GM19455 (cell line): ENCODE data around the gene CCDC141.
"Not testable (repeated sequence)": the region's sequence is repeated elsewhere in the genome, so short reads cannot be mapped to it uniquely, and the experiment has no call there.

Source experiments
- ATAC-seq: cut with Tn5 transposase; IDR thresholded peaks from one replicate; pipeline ENCODE4 v1.9.1; 2021; ENCODE audit not compliant: unreplicated experiment

CCDC141 gene

GRCh38 chr2:179049546-179050311 is at the start of gene CCDC141:
Gene CCDC141 (minus strand): TSS chr2:179050137. CDS start chr2:179049941, 196 bp downstream.
- peak; percentile 61 for ATAC-seq

- no peak for ATAC-seq
Observed at GRCh38 chr2:179098080-179098689, 48.2 kb upstream of the CCDC141 start.

GRCh38 chr2:179097131-179097530 is 47.2 kb upstream of the CCDC141 start:
- no peak for ATAC-seq

DNA sequence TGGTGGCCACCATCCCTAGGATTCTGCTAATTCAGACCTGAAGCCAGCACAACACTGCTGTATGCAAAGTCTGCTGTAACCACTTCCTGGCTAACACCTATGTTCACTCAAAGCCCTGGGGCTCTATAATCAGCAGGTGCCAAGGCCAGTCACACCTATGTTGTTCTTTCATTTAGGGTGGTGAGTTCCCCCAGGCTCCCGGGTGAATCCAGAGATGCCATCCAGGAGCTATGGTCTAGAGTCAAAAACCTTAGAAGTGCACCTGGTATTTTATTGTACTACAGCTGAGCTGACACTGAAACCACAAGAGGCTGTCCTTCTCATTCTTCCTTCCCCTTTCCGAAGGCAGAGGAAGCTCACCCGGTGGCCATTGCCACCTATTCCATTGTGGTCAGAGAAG is 46.2 kb upstream of the CCDC141 start:
- ATAC-seq = peak; percentile 96

- ATAC-seq = not testable (repeated sequence)
Observed at GRCh38 chr2:179092912-179093311, 43.0 kb upstream of the CCDC141 start.

DNA sequence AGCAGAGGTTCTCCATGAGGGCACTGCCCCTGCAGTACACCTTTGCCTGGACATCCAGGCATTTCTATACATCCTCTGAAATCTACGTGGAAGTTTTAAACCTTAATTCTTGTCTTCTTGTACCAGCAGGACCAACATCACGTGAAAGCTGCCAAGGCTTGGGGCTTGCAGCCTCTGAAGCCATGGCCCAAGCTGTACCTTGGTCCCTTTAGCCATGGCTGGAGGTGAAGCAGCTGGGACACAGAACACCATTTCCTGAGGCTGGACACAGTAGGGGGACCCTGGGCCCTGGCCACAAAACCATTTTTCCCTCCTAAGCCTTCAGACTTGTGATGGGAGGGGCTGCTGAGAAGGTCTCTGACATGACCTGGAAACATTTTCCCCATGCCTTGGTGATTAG is 32.8 kb upstream of the CCDC141 start:
- ATAC-seq = no peak

- no peak for ATAC-seq
Observed at GRCh38 chr2:179081954-179082353, 32.0 kb upstream of the CCDC141 start.

DNA sequence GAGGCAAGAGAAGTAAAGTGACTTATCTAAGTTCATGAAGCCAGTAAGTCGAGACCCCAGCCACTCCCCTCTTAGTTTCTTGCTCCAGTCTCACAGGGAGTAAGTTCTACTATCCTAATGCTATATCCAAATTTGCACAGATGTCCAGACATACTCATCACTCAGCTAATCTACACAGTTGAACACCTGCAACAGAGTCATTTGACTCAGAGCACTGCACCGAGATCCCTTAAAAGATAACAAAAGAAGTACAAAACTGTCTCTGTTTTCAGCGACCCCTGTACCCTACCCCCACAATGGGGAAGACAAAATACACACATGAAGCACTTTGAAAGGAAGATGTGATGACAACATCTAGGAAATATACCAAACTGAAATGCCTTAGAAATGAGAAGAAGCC is 22.6 kb upstream of the CCDC141 start:
- ATAC-seq = no peak

DNA sequence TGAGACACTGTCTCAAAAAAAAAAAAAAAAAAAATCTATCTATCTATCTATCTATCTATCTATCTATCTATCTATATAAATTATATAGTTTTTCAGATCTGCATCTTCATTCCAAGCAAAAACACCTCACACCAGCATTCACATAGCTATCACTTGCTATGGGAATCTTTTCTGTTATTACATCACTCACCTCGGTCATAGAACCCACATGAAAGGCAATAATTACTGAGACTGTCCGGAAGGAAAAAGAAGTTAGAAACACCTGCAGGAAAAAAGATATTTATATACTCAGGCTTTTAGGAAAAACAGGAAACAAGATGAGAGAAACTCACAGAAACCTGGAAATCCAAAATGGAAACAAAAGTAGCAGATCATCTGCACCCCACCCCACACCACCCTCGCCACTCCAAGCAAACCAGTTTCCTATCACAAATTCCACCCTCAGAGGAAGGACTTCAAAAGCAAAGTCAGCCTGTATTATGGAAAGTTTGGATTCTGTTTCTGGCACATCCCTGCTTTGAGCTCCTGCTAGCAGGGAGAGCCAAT is 21.9 kb upstream of the CCDC141 start:
- ATAC-seq = no peak

DNA sequence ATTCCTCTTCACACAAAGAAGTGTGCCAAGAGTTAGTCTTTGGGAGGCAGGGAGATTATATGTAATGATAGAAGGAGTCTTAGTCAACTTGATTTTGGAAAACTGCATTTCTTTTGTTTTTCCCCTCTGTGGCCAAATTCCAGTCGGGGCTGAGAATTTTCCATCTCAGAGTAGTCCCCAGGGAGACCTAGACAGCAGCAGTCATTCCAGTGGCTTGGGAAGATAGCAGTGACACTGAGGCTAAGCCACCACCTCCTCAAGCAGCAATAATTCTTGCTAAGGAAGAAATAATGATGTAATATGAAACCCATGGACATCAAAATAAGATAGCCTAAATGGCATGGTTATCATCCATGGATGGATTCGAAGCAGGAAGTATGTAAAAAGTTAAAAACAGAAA is 21.0 kb upstream of the CCDC141 start:
- no peak for ATAC-seq

GRCh38 chr2:179069685-179070084 is 19.7 kb upstream of the CCDC141 start:
- ATAC-seq = no peak

DNA sequence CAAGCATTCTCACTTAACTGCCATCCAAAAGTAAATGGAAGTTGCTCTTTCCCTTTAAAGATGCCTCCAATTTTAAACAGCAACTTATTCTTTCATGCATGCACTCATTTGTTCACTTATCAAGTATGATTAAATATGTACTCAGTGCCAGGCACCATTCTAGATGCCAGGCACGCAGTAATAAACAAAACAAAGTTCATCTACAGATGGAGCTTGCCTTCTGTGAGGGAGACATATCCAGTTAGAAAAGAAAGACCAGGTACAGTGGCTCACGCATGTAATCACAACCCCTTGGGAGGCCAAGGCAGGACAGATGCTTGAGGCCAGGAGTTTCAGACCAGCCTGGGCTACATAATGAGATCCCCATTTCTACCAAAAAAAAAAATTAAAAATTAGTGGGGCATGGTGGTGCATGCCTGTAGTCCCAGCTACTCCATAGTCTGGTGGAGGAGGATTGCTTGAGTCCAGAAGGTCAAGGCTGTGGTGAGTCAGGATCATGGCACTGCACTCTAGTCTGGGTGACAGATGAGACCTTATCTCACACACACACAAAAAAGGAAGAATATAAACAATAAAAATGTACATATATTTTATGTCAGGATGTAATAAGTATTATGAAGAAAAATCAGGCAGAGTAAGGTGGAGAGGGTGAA is 19.2 kb upstream of the CCDC141 start:
- ATAC-seq = no peak

- no peak for ATAC-seq
Observed at GRCh38 chr2:179059026-179059700, 9.2 kb upstream of the CCDC141 start.

DNA sequence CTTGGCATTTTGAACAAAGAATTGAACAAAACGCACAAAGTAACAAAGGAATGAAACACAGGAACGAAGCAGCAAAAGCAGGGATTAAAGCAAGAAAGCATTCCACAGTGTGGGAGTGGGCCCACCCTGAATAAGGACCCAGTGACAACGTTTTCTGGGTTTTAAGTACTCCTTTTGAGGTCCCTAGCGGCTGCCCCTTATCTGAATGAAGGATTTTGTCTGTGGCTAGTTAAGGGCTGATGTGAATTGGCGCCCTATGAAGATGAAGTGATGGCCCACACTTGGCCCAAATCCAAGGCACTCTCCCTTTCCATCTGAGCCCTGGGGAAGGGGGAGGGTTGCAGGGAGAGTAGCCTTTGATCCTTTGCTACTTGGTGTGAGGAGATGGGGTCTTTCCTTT is 7.8 kb upstream of the CCDC141 start:
- no peak for ATAC-seq

DNA sequence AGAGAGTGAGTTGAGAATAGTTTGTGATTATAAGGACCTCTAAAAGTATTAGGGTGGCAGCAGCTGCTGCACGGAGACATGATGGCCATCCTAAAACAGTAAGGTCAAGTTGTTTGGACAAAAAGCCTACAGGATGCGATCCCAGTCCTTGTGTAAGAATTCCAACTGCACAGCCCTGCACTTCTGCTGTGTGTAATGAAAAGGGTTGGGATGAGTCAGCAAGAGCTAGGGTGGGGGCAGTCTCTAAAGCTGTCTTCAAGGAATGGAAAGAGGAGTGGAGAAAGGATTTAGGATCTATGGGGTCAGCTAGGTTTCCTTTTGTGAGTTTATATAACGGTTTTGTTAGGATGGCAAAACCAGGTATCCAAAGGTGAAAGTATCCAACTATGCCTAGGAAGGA is 3.6 kb upstream of the CCDC141 start:
- ATAC-seq = not testable (repeated sequence)

GRCh38 chr2:179051250-179051649 is 1.3 kb upstream of the CCDC141 start:
- ATAC-seq = no peak

DNA sequence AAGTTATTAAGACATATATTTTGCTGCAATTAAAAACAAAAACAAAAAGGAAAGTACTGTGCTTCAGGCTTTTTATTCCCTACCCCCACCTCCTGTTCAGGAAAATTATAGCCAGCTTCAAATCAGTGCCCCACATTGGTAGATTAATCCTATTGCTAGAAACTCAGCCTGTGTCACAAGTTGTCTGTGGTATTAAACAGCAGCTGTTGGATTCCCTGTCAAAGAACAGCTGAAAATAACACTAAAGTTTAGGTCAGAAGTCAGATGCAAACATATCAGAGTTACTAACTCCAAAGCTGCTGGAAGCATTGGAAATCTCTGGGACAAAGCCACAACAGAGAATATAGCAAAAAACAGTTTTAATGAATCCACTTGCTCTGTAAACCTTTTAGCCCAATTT is 818 bp upstream of the CCDC141 start:
- no peak for ATAC-seq

GRCh38 chr2:179049203-179049545 is 763 bp downstream of the CCDC141 start:
- peak; percentile 35 for ATAC-seq

DNA sequence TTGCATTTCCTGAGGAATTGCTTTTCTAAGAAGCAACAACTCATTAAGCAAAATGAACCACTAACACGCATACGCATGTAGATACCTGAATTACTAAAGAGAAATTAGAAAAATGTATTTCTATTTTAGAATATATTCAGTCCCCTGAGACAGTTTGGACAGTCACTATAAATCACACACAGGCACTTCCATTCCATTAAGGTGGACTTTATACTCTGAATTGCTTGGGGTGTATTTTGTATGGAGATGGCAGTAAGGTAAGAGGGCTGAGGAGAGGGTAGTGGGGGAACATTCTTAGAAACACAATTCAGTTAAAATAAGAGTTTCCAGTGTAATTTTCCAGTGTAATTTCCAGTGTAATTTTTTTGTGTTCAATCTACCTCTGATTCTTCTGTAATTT is 1.8 kb downstream of the CCDC141 start:
- ATAC-seq = no peak

GRCh38 chr2:179045602-179046001 is 4.3 kb downstream of the CCDC141 start:
- not testable (repeated sequence) for ATAC-seq

DNA sequence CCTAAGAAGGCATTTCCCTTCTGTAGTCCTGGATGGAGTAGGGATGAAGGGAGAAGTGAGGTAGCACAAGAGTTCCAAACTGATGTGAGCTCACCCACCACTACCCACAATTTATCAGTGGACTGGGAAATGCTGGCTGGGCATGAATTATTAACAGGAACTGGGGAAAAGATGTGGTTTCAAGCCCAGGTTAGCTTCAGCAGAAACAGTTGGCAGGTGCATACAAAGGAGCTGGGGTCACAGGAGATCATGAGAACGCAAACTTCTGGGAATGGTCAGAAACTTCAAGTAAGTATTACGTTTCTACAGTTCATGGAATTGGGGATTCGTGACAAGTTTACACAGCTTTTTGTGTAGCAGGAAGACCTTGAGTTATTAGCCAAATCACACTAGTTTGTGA is 5.4 kb downstream of the CCDC141 start:
- no peak for ATAC-seq
